ENCODE results near the gene DYNLRB1. TPM values are rescaled to one million over a fixed set of nuclear protein-coding genes. Genes with fewer than 3 reads are reported as not detected.

Gene DYNLRB1
- total RNA-seq, 4 donors from 2014 or later = 119 to 231 (median 210) TPM

GRCh38 chr20:34583544-34583943 is 67.3 kb downstream of the DYNLRB1 start:
- WGBS, 2 donors = 89 to 96% methylated on average over 6 of the region's 6 CpGs

DNA sequence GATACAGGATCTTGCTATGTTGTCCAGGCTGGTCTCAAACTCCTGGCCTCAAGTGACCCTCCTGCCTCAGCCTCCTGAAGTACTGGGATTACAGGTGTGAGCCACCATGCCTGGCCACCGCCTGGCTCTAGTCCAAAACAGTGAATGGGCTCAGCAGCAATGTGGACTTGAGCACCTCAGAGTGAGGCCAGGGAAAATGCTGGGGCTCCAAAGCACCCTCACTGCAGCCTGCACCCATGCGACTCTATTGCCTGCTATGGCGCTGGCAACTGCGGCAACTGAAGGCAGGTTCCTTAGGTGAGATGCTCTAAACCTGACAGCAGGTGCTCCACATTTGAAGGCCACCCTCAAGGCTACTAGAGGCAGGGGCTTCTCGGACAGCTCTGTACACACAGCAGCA is 68.8 kb downstream of the DYNLRB1 start:
- Histone ChIP-seq H3K27me3 (no peaks in the 10 kb centered on the region), H3K4me1 (peaks cover 0 to 10% of the 10 kb centered on the region in 2 donors), H3K27ac (no peak overlapping the region), H3K4me3 (replicated peaks in 1 of 3) (no peak overlapping the region), H3K36me3 (no peaks in the 10 kb centered on the region), H3K9me3 (no peaks in the 10 kb centered on the region)
- TF ChIP-seq CTCF (IDR thresholded peaks at IDR 0.05) (no peak), POLR2A (IDR thresholded peaks at IDR 0.05) (no peak)
- 100% methylated on average over 3 to 5 of the region's 5 CpGs for WGBS, 2 donors
- DNase-seq = no peak
- intact Hi-C loops (cut with DNase I) = no loop called here

More at GRCh38 chr20:34583544-34583943, 67.3 kb downstream of the DYNLRB1 start:
- Histone ChIP-seq H3K27ac (no peak overlapping the region), H3K4me1 (peaks cover 0 to 15% of the 10 kb centered on the region in 2 donors), H3K9me3 (no peaks in the 10 kb centered on the region), H3K36me3 (no peaks in the 10 kb centered on the region), H3K4me3 (replicated peaks in 1 of 3) (no peak overlapping the region), H3K27me3 (no peaks in the 10 kb centered on the region)
- TF ChIP-seq CTCF (IDR thresholded peaks at IDR 0.05) = no peak
- intact Hi-C loops (cut with DNase I) = no loop called here
- no peak for DNase-seq

- H3K36me3 ChIP-seq = no peaks in the 10 kb centered on the region
- no peak overlapping the region for H3K4me3 ChIP-seq (replicated peaks in 1 of 3)
- 93 to 98% methylated on average over 9 of the region's 9 CpGs for WGBS, 2 donors
These were observed 70.4 kb downstream of the DYNLRB1 start for GRCh38 chr20:34586488-34587163.

More at GRCh38 chr20:34586488-34587163, 70.4 kb downstream of the DYNLRB1 start:
- Histone ChIP-seq H3K9me3 (no peaks in the 10 kb centered on the region), H3K27ac (no peak overlapping the region), H3K27me3 (no peaks in the 10 kb centered on the region), H3K4me1 (peaks cover 0 to 4% of the 10 kb centered on the region in 2 donors)
- TF ChIP-seq CTCF (IDR thresholded peaks at IDR 0.05) (no peak), POLR2A (IDR thresholded peaks at IDR 0.05) (no peak)
- intact Hi-C loops (cut with DNase I) = no loop called here
- DNase-seq = no peak

Small RNA genes lying within 50 kb of the gene (small RNA-seq; reads per million reads assigned to genes)
- not detected for gene RF00019

Other genes starting within 250 kb of the DYNLRB1 start
- 100 to 1,000 TPM; 109 to 138 (median 124) TPM for gene AHCY, start 213.1 kb upstream of the DYNLRB1 start, total RNA-seq
- 100 to 1,000 TPM in 1 of 4 donors, 10 to 100 TPM in 3; 67.5 to 120 (median 75.5) TPM for gene ITCH, start 153.1 kb upstream of the DYNLRB1 start, total RNA-seq
- gene MAP1LC3A, start 42.3 kb downstream of the DYNLRB1 start, total RNA-seq = 100 to 1,000 TPM; 119 to 163 (median 130) TPM
- 10 to 100 TPM; 12.1 to 25.8 (median 18.0) TPM for gene PIGU, start 160.7 kb downstream of the DYNLRB1 start, total RNA-seq
- gene TP53INP2, start 187.9 kb downstream of the DYNLRB1 start, total RNA-seq = 10 to 100 TPM; 21.9 to 39.7 (median 31.2) TPM

All from thyroid gland (tissue), 4 donors.